Gastroesophageal sphincter (tissue), 4 donors: Measurements from ENCODE around the gene FHIT. TPM values are rescaled to one million over a fixed set of nuclear protein-coding genes. Genes with fewer than 3 reads are reported as not detected.

ENCODE experiments used
- ATAC-seq: fragments of 150-250 bp; one replicate; pipeline ENCODE4 v1.9.1; 2016; ENCODE audit warnings: mild to moderate bottlenecking, moderate library complexity
- H3K27ac ChIP-seq, 4 donors: fragments of 200-600 bp; sonication (generic) in 3 of 4; 1 replicate in 3 of 4; 2 replicates in 1 of 4; pipeline ENCODE4 v1.5.1; 2016 to 2019
- H3K27me3 ChIP-seq: fragments of 200-600 bp; sonication (generic); one replicate; pipeline ENCODE4 v1.5.1; 2019
- H3K36me3 ChIP-seq, 2 donors: fragments of 200-600 bp; sonication (generic); one replicate each; pipeline ENCODE4 v1.5.1; 2019; ENCODE audit warnings: control low read depth in 1 of 2
- H3K4me1 ChIP-seq, 3 donors: fragments of 200-600 bp; sonication (generic); 1 replicate in 2 of 3; 2 replicates in 1 of 3; pipeline ENCODE4 v1.5.1; 2016 to 2019; ENCODE audit warnings: control low read depth in 2 of 3
- H3K4me3 ChIP-seq, 2 donors: fragments of 200-600 bp; sonication (generic); one replicate each; pipeline ENCODE4 v1.5.1; 2019; ENCODE audit warnings: mild to moderate bottlenecking in 1 of 2, moderate library complexity in 1 of 2
- H3K9me3 ChIP-seq, 3 donors: fragments of 200-600 bp; sonication (generic); one replicate each; pipeline ENCODE4 v1.5.1; 2017 to 2019; ENCODE audit warnings: control low read depth in 2 of 3
- EP300 ChIP-seq: sonication (generic); formaldehyde crosslinking; IDR thresholded peaks from one replicate; pipeline ENCODE4 v1.6.1; 2017; ENCODE audit warnings: antibody characterized with exemption, mild to moderate bottlenecking
- POLR2A ChIP-seq, 2 donors: fragments of 450-650 bp; IDR thresholded peaks; one replicate each; pipeline ENCODE4 v1.6.1; 2017; ENCODE audit warnings: antibody characterized with exemption in 2 of 2, mild to moderate bottlenecking in 2 of 2, moderate library complexity in 1 of 2
- POLR2AphosphoS5 ChIP-seq: sonication (generic); formaldehyde crosslinking; IDR thresholded peaks from one replicate; pipeline ENCODE4 v1.6.1; 2017; ENCODE audit warnings: antibody characterized with exemption
- WGBS, 2 donors: methylation state at CpG; one replicate each; pipeline ENCODE4 v1.1.5; 2018; ENCODE audit warnings: low coverage in 1 of 2; 5-methylcytosine and 5-hydroxymethylcytosine counted together
- total RNA-seq, 4 donors: library from RNA; depleted of rRNA; stranded (reverse); fragments of >200 nt; gene quantifications; one replicate each; pipeline ENCODE4 v1.1.0, GENCODE V29; 2016
- TF ChIP-seq, protein P1 (sequence below), 4 experiments: fragments of 200-600 bp in 2 of 4; fragments of 450-650 bp in 2 of 4; sonication (generic) in 1 of 4; IDR thresholded peaks; one replicate each; pipeline ENCODE4 v1.5.1; 2017 to 2019; ENCODE audit warnings: antibody characterized with exemption in 4 of 4, mild to moderate bottlenecking in 2 of 4, moderate library complexity in 2 of 4

The FHIT gene
- total RNA-seq, 4 donors from 2014 or later = 1.4 to 7.3 (median 3.9) TPM

DNA sequence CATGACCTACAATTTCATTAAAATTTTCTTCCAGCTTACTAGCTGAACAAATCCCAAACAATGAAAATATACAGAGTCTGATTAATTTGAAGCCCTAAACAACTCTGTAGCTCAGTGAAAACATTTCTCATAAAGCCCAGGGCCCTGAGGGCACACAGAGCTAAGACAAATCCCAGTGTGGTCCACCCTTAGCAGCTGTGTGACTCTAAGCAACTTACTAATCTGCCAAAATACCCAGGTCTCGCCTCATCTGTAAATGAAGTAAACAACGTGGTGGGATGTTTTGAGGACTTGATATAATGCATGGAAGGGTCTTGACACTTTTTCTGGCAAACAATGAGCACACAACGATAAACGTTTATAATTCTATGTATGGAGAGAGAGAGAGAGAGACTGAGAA, 158.4 kb downstream of the FHIT start:
- TF ChIP-seq POLR2AphosphoS5 (no peak), EP300 (no peak), POLR2A (IDR thresholded peaks at IDR 0.05) (no peak)
- TF ChIP-seq, protein P1, sequence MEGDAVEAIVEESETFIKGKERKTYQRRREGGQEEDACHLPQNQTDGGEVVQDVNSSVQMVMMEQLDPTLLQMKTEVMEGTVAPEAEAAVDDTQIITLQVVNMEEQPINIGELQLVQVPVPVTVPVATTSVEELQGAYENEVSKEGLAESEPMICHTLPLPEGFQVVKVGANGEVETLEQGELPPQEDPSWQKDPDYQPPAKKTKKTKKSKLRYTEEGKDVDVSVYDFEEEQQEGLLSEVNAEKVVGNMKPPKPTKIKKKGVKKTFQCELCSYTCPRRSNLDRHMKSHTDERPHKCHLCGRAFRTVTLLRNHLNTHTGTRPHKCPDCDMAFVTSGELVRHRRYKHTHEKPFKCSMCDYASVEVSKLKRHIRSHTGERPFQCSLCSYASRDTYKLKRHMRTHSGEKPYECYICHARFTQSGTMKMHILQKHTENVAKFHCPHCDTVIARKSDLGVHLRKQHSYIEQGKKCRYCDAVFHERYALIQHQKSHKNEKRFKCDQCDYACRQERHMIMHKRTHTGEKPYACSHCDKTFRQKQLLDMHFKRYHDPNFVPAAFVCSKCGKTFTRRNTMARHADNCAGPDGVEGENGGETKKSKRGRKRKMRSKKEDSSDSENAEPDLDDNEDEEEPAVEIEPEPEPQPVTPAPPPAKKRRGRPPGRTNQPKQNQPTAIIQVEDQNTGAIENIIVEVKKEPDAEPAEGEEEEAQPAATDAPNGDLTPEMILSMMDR (IDR thresholded peaks at IDR 0.05) = no peak
- 39 to 45% methylated on average over 4 of the region's 4 CpGs for WGBS, 2 donors
- no peaks in the 10 kb centered on the region for H3K36me3 ChIP-seq
- no peaks in the 10 kb centered on the region for H3K4me1 ChIP-seq
- no peaks in the 10 kb centered on the region for H3K27me3 ChIP-seq
- no peak for ATAC-seq
- no peaks in the 10 kb centered on the region for H3K9me3 ChIP-seq
- no peak overlapping the region for H3K4me3 ChIP-seq
- no peak overlapping the region for H3K27ac ChIP-seq

DNA sequence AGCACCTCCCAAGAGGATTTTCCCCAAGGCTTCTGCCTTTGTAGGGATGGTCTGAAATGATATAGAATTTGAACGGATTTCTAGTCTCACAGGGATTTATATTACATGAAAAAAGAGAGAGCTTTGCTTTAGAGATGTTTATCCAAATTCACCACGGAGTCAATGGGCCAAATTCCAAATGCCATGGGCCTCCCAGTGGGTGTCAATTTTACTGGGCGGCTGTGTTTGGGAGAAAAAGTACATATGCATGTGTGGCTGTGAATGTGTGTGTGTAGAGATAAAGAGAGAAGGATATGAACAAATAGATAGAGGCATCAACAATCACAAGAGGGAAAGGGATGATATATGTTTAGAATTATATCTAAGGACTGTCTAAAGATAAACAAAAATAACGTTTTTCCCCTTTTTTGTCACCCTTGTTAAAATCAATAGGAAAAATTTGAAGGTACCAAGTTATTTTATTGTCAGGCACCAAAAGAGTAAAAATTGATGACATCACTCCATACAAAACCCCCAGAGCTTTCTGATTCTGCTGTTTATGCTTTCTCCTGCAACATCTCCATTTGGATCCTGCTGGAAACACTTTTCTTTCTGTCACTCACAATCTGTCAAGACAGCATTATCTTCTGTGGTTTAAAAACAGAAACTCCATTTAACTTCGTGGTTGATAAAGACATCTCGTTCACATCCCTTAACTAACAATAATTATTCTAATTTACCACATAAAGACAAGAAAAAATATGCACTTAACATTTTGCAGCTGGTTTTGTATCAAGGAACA, 160.7 kb downstream of the FHIT start:
- ATAC-seq = no peak
- H3K27me3 ChIP-seq = no peaks in the 10 kb centered on the region
- H3K9me3 ChIP-seq = no peaks in the 10 kb centered on the region
- WGBS, 2 donors = 36 to 53% methylated on average over 5 to 6 of the region's 6 CpGs
- no peak overlapping the region for H3K4me3 ChIP-seq
- no peaks in the 10 kb centered on the region for H3K36me3 ChIP-seq
- H3K27ac ChIP-seq = no peak overlapping the region
- TF ChIP-seq, protein P1 (IDR thresholded peaks at IDR 0.05) = no peak
- TF ChIP-seq POLR2AphosphoS5 (no peak), EP300 (no peak)
- H3K4me1 ChIP-seq = no peaks in the 10 kb centered on the region

DNA sequence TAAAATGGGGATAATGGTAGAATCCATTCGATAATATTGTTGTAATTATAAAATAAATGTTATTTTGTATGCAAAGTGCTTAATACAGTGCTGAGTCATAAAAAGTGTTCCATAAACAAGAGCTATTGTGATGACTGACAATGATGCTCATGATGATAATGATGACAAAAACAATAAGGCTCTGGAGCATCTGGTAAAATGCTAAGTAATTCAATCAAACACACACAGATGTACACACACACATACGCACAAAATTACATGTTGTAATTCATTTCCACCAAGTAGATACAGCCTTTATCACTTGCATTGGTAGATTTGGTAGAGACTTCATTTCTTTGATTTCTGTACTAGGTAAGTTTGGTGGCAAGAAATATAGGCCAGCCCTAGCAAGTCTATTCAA, 163.8 kb downstream of the FHIT start:
- no peak for ATAC-seq
- no peak overlapping the region for H3K4me3 ChIP-seq
- H3K27ac ChIP-seq = no peak overlapping the region
- no peaks in the 10 kb centered on the region for H3K36me3 ChIP-seq
- H3K27me3 ChIP-seq = no peaks in the 10 kb centered on the region
- no peaks in the 10 kb centered on the region for H3K4me1 ChIP-seq
- WGBS, 2 donors = 93 to 100% methylated on average over 2 of the region's 2 CpGs
- TF ChIP-seq, protein P1 (IDR thresholded peaks at IDR 0.05) = no peak
- TF ChIP-seq POLR2AphosphoS5 = no peak
- TF ChIP-seq POLR2A (IDR thresholded peaks at IDR 0.05) = no peak
- no peak for TF ChIP-seq EP300
- H3K9me3 ChIP-seq = no peaks in the 10 kb centered on the region

DNA sequence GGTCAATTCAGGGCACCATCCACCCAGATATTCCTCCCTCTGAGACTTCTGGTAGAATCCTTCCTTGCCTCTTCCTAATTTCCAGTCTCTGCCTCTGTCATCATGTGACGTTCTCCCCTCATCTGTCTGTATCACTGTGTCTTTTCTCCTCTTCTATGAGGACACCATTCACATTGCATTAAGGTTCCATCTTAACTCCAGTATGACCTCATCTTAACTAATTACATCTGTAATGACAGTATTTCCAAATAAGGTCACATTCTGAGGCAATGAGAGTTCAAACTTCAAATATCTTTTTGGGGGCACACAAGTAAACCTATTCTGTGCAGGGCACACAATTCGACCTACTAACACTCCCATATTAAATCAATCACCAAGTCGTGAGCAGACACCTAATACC, 169.7 kb downstream of the FHIT start:
- TF ChIP-seq POLR2AphosphoS5 (no peak), EP300 (no peak), POLR2A (IDR thresholded peaks at IDR 0.05) (no peak)
- Histone ChIP-seq H3K27me3 (no peaks in the 10 kb centered on the region), H3K27ac (no peak overlapping the region), H3K36me3 (no peaks in the 10 kb centered on the region), H3K9me3 (no peaks in the 10 kb centered on the region), H3K4me1 (no peaks in the 10 kb centered on the region), H3K4me3 (no peak overlapping the region)
- WGBS, 2 donors = 77 to 86% methylated on average over 3 of the region's 3 CpGs
- no peak for ATAC-seq

DNA sequence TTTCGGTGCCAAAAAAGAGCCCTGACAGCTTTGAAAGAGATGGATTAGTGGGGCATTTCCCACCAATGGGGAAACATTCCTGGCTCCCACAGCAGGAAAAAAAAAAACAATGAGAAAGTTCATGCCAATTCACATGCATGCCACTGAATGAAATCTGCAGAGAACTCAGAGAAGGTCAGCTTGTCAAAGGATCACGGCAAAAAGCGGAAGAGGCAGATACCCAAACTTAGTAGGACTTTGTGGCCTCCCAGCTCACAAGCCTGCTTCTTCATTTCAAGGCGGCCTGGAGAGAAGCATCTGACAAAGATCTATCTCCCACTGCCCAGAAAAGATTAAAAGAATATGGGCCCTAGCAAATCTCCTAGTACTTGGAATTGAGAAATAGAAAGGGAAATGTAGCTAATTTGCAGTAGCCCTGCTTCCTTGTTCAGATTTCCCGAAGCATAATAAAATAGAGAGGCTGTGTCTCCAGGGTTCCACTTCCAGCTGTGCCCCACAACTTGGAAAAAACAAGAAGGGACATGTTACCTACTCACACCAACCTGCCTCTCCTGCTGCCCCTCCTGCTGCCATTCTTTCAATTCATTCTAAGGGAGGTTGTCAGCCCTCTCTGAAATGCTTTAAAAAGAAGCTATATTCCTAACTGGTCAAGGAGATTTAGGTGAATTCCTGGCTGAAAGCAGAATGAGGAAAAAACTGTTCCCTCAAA, 170.4 kb downstream of the FHIT start:
- WGBS, 2 donors = 64 to 65% methylated on average over 4 to 5 of the region's 5 CpGs
- ATAC-seq = no peak
- no peaks in the 10 kb centered on the region for H3K27me3 ChIP-seq

More for the DNA sequence above, 170.4 kb downstream of the FHIT start:
- H3K9me3 ChIP-seq = no peaks in the 10 kb centered on the region
- H3K4me1 ChIP-seq = no peaks in the 10 kb centered on the region
- no peak overlapping the region for H3K27ac ChIP-seq
- H3K36me3 ChIP-seq = no peaks in the 10 kb centered on the region
- TF ChIP-seq POLR2A (IDR thresholded peaks at IDR 0.05) (no peak), EP300 (no peak), POLR2AphosphoS5 (no peak)
- TF ChIP-seq, protein P1 (IDR thresholded peaks at IDR 0.05) = no peak
- no peak overlapping the region for H3K4me3 ChIP-seq
